Suppressor macrophage (primary cell): ENCODE data around the gene DLX3.

Source experiments
- DNase-seq, 4 experiments: peaks; one replicate each; pipeline ENCODE4 v3.0.0-alpha.2; 2020 to 2022

The DLX3 gene

DNA sequence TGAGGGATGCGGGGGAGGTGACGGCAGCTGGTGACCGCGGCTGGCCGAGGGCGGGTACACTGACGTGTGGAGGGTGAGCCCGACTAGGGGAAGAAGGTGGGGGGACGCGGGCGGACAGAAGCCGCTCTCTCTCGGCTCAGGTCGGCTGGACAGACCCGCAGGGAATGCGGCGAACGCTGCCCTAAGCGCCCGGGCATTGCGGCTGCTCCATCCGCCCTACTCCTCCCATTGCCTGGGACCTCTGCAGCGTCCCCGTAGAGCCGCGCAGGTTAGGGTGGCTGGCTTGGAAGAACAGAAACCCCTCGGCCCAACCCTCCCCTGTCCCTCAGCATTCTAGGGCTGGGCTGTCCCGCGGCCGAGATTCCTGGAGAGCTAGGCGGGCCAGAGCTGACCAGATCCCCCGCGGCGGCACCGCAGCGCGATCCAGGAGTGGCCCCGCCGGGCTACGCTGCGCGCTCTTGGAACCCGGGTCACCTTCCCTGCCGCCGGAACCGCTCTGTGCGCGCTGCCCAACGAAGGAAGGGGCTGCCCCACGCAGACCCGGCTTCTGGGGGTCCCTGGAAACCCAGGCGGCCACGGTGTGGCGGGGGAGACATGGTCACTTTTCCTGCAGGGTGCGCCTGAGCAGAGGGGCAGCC, 23.1 kb downstream of the DLX3 start:
- peak in 3 of 4 experiments; percentile 46 to 73 (median 57) for DNase-seq

DNA sequence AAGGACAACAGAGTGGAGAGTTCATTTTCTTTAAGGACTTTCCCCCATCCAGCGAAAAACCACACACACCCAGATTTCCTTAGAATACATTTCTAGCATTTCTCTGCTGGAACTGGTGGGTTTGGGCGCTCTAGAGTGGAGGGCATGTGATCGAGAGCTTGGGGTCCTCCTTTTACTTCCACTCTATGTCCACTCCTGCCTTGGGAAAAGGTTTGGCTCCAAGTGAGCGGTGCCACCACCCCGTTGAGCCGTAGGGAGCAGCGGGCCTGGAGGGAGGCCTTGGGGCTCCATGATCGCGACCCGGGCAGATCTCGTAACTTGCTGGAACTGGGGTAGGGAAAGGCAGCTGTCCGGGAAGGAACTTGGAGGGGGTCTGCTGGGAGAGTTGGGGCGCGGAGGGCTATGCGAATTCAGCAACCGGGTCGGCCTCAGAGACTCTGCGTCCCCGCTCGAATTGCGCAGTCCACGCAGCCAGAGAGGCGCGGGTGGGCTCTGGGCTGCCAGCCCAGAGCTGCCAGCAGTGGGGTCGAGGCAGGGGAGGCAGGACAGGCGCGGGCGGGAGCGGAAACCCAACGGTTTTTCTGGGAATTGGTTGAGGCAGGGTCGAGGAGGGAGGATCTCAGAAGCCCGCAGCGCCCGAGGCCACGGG, 23.7 kb downstream of the DLX3 start:
- no peak for DNase-seq

DNA sequence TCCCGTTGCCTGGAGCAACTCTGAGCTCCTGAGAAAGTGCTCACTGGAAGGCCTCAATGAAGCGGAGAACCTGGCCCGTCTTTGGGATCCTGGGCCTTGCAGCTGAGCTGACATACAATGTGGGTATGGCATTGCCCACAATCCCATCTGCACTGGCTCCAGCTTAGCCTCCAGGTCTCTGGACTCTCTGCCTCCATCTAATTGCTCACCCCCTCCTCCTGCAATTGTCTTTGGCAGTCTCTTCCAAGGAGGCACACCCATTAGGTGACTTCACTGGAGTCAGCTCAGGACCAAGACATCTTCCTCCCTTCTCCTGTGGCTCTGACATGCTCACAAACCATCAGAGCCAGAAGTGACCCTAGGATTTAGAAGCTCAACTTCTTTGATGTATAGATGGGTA, 24.5 kb downstream of the DLX3 start:
- no peak for DNase-seq

DNA sequence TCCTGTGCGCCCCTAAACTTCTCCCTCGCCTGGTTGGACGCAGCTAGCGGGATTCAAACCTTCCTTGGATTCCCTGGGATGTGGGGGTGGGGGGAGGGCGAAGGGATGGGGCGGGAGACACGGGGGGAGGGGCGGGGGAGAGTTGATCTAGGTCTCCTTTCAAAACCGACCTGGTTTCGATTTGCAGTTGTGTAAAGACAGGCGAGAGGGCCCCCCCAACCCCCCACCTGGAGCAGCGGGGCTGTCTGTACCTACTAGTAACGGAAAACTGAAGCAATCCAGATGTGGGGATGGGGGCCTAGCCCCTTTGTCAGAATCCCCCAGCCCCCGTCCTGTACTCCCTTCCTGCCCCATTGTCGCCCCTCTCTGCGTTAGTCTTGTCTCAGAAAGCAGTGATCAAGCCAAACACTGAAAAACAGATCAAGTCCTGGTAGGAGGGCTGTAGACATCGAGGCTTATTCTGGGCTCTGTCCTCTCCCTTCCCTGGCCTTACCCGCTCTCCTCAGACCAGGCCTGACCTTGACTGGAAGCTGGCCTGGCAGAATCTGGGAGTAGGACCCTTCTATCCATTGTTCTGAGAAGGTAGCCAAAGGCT, 25.1 kb downstream of the DLX3 start:
- DNase-seq: no peak

DNA sequence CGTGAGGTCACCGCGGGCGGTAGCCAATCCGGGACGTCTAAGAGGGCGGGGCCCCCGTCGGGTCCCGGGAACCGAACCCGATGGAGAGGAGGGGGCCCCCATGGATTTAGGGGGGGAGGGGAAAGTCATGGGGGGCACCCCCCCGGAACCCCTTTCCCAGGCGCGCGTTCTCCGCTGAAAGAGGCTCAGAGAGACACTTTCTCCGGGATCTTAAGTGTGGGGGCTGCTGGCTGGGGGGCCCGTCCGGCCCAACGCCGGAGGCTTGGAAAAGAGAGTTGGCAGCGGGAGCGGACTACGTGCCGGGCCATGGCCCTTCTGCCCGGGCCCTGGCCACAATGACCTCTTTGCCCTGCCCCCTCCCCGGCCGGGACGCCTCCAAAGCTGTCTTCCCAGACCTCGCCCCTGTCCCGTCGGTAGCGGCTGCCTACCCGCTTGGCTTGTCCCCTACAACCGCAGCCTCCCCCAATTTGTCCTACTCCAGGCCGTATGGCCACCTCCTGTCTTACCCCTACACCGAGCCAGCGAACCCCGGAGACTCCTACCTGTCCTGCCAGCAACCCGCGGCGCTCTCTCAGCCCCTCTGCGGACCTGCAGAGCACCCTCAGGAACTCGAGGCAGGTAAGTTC, 25.8 kb downstream of the DLX3 start, which contains the start of gene DLX4:
TSS of gene DLX4 (plus strand) at position 57 of the 626 bp plus-strand sequence. CDS start at position 336, 279 bp downstream.
- peak in 2 of 4 experiments; percentile 32 to 58 for DNase-seq

DNA sequence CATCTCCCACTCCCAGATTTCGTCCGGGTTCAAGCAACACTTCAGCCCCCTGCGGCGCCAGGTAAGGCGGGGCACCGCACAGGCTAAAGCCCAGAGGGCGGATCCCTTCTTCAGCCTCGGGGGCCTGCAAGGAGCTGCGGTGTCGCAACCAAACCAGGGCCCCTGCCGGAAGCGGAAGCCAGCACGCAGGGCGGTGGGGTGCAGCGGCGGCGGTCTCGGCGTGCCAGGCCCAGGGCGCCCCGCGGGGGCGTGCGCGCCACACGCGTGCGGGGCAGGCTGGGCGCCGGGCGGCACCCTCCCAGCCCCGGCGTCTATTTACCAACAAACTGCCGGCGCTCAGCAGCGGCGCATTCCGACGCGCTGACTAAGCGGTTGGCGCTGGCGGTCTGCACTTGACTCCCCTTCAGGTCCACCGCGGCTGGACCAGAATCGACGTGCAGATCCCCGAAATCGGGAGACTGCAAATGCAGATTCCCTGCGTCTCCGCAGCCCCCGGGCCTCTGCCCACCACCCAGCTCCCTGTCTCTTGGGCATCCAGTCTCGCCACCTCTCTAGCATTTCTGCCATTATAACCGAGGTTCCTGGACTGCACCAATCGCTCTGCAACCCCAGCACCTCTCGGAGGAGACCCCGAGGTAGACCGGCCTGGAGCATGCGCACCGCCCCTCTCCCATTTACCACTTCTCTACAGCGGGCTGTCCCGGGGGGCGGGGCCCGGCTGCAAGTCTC, 26.5 kb downstream of the DLX3 start:
- peak; percentile 48 to 81 (median 67) for DNase-seq

DNA sequence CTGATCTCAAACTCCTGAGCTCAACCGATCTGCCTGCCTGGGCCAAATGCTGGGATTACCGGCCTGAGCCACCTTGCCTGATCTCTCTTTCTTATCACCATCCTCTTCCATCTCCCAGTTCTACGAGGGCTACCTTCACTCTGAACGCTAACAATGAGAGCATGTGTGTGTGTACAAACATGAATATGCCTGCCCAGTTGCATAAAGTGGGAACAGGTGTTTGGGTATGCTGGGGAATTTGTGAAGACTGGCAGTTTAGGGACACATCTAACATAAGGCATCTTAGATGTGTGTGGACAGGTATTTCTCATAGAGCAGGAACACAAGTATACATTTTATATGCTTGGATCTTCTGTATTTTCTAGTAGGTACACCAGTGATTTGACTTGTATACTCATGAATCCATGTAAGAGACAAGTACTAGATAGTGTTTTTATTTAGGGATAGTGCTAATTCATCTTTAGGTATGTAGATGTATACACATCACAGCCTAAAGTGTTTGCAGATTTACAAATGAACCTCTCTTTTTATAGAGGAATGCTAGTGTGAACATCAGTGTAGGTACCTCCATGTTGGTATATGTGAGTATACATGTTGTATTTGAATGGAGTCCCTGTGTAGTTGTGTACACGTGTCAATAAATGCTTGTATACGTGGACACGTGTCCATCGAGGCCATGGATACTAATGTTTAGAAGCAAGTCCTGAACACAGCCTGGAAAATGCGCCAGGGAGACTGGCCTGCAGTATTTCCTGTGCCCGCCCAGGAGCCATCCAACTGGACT, 27.2 kb downstream of the DLX3 start:
- no peak for DNase-seq

DNA sequence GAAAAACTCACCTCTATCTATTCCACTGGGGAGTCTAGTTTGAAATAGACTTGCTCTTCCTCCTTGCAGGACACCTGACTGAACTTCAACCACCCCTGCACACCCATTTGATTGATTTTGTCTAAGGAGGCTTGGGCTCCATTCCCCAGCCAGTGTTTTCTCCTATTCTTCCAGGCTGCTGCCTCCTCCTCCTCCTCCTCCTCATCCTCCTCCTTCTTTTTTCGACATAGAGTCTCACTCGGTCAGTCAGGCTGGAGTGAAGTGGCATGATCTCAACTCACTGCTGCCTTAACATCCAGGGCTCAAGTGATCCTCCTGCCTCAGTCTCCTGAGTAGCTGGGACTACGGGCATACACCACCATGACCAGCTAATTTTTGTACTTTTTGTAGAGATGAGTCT, 27.8 kb downstream of the DLX3 start:
- DNase-seq: no peak

DNA sequence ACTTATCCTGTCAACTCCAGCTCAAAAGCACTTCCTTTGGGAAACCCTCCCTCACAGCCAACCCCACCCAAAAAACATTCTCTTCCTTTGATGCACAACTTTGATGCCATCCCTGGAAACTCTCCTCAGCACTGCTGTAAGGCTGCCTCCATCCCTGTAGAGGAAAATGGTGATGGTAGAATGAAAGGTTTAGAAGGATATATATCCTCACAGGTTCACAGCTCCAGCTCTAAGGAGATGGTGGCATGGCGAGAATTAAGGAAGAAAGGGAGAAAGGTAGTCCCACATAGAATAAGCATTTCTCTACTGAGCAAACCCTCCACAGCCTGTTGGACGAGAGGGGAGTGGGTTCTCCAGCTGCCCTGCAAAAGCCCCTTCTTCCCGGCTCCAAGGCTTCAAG, 28.3 kb downstream of the DLX3 start:
- no peak for DNase-seq

DNA sequence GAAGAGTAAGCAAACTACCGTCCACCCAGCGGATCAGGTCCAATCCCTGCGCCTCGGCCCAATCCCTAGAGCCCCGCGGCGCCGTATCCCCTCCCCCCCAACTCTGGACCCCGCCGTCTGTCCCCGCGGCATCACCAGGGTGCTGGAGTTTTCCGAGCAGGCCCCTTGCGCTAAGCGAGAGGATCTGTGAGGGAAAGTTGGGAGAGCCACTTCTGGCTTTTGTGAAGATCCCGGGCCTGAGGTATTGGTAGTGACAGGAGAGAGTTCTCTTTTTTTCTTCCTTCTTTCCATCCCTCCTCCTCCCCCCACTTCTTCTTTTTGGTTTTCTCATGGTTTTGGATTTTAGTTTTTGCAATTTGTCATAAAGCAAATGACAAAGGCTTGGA, 29.5 kb downstream of the DLX3 start:
- peak in 3 of 4 experiments; percentile 42 to 56 (median 52) for DNase-seq

DNA sequence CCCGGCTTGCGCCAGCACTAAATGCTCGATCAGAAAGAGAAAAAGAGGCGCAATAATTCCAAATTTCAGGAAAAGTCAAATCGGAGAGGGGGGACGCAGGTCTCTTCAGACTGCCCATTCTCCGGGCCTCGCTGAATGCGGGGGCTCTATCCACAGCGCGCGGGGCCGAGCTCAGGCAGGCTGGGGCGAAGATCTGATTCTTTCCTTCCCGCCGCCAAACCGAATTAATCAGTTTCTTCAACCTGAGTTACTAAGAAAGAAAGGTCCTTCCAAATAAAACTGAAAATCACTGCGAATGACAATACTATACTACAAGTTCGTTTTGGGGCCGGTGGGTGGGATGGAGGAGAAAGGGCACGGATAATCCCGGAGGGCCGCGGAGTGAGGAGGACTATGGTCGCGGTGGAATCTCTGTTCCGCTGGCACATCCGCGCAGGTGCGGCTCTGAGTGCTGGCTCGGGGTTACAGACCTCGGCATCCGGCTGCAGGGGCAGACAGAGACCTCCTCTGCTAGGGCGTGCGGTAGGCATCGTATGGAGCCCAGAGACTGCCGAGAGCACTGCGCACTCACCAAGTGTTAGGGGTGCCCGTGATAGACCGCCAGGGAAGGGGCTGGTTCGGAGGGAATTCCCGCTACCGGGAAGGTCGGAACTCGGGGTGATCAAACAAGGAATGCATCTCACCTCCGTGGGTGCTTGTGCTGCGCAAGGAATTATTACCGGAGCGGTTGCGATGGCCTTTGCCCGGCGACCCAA, 30.1 kb downstream of the DLX3 start:
- no peak for DNase-seq

DNA sequence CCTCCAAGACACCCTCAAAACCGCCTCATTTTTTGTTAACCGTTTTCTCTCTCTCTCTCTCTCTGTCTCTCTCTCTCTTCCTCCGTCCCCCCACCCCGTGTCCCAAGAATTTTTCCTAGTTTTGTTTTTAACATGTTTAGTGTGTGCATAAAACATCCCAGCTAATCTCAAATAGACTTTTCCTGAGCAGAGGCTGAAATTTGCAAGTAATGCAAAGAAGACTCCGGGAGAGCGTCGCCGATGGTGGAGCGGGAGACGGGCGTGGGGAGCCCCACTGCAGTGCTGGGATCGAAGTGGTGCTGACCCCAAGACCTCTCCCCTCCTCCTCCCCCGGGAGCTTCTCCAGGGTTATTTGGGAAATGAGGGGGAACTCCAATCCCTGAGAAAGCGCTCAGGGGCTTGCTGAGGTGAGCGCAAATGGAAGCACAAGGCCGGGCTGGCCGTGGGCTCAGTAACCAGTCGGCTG, 30.7 kb downstream of the DLX3 start:
- no peak for DNase-seq

DNA sequence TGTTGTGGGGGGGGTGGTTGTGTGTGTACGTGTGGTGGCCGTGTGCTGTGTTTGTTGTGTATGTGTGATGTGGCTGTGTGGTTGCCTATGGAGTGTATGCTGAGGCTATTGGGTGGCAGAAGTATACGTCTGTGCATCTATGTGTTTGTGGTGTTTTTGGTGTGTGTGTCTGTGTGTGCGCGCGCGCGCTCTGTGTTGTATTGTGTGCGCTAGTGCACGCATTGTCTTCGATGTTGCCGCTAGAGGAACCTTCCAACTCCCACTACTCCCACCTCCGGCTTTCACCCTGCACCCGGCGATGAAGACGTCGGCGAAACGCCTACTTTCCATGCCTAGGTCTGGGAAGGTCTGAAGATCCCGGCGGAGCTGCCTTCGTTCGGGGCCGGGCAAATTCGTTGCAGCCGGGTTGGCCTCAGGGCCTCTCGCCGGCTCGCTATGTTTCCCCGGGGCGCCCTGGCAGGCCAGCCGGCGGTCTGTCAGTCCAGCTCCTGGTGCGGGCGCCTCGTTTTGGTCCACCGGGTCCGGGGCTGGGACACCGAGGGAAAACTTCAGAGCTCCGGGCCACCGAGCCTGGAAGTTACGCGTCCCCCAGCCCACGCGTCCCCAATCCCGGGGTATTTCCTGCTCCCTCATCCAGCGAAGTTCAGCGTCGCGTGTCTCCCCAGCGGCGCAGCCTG, 31.3 kb downstream of the DLX3 start:
- peak in 1 of 4 experiments; percentile 43 for DNase-seq

DNA sequence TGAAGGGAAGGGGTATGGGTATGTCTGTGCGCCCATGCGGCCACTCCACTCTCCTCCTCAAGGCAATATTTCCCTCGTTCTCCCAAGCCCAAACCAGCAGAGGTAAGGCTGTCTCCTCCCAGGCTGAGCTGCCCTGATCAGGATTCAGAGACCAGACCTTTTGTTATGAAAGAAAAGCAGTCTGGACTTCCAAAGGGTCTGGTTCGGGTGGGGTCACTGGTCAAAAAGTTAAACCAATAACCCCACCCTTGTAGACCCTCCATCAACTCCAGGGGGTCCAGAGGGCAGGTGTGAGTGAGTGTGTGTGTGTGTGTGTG, 31.8 kb downstream of the DLX3 start:
- DNase-seq: no peak

DNA sequence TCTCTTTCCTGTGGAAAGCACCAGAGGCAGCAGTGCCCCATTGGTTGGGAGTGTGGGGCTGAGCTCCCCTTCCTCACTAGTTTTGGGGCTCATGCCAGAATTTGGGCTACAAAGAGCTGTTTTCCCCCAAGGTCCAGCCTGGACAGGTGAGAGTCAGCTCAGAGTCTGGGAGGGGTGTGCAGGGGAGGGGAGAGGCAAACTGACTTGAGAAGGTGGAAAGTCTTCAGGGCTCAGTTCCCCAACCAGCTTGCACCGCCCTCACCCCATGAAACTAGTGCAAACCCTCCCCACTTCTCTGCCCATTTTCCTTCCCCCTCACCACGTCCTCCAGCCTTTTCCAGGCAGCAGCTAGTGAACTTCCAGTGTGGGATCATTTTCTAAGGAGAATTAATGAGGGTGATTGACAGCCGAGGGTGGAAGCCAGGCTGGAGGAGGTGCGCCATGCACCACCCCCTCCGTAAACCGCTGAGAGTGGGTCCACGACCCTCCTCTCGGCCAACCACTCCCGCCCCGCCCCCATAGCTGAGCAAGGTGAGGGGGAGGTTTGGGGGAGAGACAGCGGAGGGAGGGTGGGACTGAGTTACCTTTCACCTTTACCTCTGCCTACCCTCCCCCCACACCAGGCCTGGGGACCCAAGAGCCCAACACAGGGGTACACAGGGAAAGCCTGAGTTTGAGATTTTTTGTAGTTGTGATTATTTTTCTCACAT, 32.3 kb downstream of the DLX3 start:
- no peak for DNase-seq

DNA sequence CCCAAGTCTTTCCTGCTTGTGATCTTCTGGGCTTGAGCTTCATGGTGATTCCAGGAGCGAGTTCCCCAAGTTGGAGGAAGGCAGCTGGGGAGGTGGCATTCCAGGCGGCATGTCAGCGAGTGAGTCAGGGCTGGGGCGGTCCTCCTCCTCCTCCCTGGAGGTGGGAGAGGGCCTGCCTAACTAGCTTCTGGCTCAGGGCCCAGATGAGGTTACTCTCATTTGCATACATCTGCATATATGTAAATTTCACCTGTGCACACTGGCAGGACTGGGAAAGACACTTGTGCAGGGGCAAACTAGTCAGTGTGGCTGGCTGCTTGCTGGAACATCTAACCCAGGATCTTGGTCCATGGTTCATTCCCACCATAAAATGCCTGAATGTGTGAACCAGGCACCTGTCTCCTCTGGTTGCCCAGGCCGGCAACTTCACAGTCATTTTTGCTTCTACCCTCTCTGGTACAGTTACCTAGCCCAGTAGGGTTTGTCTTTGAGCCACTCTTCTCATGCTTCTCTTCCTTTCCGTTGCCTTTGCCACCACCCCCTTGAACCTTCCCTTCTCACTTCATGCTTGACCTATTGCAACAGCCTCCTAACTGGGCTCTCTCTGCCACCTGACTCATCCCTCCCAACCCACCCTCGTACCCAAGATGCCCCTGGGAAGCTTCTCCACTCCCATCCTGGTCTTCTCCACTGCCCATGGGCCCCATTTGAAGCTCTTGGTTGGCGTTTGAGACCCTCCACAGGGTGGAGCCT, 35.7 kb downstream of the DLX3 start:
- DNase-seq: peak in 3 of 4 experiments; percentile 54 to 67 (median 56)

DNA sequence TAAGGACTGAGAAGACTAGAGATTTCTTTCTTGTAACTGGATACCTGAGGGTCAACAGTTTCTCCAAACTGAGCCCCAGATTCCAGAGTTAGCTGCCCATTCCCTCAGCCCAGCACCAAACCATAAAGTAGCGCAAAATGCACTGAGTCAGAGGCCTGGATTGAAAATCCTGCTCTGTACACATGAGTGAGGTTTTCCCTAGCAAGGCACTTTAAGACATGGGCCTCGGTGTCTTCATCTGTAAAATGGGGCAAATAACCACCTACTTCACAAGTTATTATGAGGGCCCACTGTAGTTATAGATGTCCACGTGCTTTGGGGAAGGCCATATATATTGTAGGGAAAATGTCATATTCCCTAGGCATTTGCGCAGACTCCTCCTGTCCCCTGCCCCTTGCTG, 36.3 kb downstream of the DLX3 start:
- DNase-seq: no peak

DNA sequence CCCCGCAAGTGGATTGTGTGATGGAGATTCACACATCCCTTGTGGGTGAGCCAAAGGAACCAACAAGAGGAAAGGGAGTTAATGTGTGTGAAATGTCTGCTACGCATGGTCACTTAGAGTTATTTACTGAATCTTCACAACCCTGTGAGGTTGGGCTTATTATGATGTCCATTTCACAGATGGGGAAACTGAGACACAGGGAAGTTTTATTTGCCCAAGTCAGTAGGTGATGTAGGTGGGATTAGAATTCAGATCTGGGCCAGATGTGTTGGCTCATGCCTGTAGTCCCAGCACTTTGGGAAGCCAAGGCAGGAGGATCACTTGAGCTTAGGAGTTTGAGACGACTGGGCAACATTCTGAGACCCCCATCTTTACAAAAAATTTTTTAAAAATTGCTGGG, 37.7 kb downstream of the DLX3 start:
- no peak for DNase-seq

DNA sequence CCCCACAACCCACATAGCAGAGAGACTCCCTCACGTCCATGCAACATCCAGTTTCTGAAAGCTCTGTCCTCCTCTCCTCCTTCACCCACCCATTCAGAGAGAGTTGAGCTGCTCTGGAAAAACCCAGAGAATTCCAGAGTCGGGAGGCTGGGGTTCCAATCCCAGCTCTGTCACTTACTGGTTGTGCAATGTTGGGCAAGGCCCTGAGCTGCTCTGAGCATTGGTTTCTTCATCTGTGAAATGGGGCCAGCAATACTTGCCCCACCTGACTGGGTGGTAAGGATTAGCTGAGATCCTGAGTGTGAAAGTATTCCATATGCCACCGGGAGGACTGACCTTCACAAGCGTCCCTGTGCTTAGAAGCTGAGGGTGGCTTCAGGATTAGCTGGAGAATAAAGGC, 38.2 kb downstream of the DLX3 start:
- no peak for DNase-seq
